ENCODE data around the gene TMCO4. TPM values are rescaled to one million over a fixed set of nuclear protein-coding genes. Genes with fewer than 3 reads are reported as not detected.
"Not testable (repeated sequence)": the region's sequence is repeated elsewhere in the genome, so short reads cannot be mapped to it uniquely, and the experiment has no call there.

The TMCO4 gene
- 24.3 TPM for total RNA-seq
- long read RNA-seq, transcript TMCO4-201 (16 exons, 2,974 nt): major isoform, 5 of 67 reads
- long read RNA-seq, partial matches to known transcripts: 4 of 67 reads
- long read RNA-seq, other reads (novel, unspliced or antisense): 58 of 67 reads

DNA sequence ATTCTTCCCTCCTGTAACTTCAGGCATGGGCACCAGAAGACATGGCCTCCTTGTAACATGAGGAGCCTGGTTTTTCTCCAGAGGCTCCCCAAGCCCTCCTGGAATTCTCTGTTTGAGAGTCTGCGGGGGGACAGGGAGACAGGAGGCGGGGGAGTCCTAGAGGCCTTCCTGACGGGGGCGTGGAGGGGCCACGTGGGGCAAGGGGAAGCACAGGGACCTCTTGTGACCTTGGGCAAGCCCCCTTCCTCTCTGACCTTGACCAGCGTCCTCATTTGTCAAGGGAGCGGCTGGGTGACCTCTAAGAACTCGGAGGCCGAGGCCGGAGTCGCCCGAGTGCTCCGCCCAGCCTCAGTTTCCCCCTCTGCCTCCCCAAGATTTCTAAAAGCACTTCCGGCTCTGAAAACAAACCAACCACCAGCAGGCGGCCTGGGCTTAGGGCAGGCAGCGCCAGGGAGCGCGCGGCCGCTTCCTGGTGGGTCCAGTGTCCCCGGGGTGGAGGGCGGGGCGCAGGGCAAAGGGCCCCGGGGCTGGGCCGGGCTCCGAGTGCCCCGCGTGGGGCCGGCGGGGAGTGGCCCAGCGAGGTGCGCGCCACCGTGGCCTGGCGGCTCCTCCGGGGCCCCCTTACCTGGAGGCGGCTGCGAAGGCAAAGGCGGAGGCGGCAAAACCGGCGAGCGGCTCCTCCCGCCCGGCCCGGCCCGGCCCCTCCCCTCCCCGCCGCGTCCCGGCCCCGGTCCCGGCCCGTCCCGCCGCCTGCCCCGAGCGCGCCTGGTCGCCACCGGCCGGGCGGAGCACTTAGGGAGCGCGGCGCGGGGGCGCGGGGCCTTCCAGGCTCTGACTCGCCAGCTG lies at the start of gene TMCO4:
Gene TMCO4, minus strand, starts transcription at position 687 of the 846 bp plus-strand sequence. CDS start 19,158 bp downstream, outside the sequence.
- Histone ChIP-seq H3K9me3 (no peaks in the 10 kb centered on the region), H3K27ac (peak within 1 kb of the TSS; percentile 86), H3K4me1 (peaks cover 5% of the 10 kb centered on the region), H3K36me3 (no peaks in the 10 kb centered on the region), H3K4me3 (peak within 1 kb of the TSS; percentile 79), H3K27me3 (no peaks in the 10 kb centered on the region)
- TF ChIP-seq, protein P1, sequence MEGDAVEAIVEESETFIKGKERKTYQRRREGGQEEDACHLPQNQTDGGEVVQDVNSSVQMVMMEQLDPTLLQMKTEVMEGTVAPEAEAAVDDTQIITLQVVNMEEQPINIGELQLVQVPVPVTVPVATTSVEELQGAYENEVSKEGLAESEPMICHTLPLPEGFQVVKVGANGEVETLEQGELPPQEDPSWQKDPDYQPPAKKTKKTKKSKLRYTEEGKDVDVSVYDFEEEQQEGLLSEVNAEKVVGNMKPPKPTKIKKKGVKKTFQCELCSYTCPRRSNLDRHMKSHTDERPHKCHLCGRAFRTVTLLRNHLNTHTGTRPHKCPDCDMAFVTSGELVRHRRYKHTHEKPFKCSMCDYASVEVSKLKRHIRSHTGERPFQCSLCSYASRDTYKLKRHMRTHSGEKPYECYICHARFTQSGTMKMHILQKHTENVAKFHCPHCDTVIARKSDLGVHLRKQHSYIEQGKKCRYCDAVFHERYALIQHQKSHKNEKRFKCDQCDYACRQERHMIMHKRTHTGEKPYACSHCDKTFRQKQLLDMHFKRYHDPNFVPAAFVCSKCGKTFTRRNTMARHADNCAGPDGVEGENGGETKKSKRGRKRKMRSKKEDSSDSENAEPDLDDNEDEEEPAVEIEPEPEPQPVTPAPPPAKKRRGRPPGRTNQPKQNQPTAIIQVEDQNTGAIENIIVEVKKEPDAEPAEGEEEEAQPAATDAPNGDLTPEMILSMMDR (IDR thresholded peaks at IDR 0.05): peak; percentile 32
- peak; percentile 93 for ATAC-seq
- intact Hi-C loops (cut with DNase I): no loop called here
- peak; percentile 90 for DNase-seq

DNA sequence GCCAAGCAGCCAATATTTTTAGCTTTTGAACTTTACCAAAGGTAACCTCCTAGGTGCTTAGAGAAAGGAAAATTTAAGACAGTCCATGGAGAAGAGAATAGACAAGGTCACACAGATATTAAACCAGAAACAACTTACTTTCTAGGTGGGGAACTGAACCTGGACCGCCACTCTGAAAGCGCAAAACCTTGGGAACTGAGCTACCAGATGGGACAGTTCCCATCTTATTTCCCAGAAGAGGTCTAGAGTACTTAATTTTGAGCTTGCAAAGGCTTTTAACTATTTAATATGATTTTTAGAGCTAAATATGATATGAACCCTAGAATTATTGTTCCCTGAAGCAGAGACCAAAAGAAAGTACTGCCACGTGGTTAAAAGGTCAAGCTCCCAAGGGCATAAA lies 49.6 kb upstream of the TMCO4 start:
- H3K27me3 ChIP-seq; H3K4me1 ChIP-seq; H3K9me3 ChIP-seq; ATAC-seq; intact Hi-C loops (cut with DNase I); H3K36me3 ChIP-seq; H3K4me3 ChIP-seq; DNase-seq; H3K27ac ChIP-seq: not testable (repeated sequence)

DNA sequence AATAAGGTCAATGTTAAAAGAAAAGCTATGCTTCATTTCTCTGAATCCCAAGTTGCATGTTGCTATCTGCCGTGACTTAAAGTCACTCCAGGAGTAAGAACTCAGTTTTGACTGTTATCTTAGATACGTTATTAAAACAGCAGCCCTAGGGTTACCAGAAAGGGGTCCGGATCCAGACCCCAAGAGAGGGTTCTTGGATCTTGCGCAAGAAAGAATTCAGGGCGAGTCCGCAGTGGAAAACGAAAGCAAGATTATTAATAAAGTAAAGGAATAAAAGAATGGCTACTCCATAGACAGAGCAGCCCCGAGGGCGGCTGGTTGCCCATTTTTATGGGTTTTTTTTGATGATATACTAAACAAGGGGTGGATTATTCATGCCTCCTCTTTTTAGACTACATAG lies 47.6 kb upstream of the TMCO4 start:
- H3K36me3 ChIP-seq; H3K9me3 ChIP-seq; H3K4me3 ChIP-seq; H3K27me3 ChIP-seq; H3K4me1 ChIP-seq; ATAC-seq; DNase-seq; H3K27ac ChIP-seq; intact Hi-C loops (cut with DNase I): not testable (repeated sequence)

DNA sequence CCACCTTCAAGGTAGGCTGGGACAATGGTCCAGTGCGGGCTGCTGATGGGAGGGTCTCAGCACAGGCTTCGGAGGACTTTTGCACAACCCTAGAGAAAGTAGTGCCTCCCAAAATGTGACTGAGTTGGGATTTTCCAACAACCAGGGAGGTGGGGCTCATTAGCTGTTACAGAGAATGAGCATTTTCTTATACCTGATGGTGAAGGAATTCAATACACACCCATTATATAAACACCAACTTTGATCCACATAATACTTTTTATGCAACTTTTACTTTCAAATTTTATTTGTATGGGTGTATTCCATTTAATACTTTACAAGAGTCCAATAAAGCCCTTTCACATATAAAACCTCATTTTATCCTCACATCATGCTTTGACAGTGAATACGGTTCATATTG lies 46.6 kb upstream of the TMCO4 start:
- no peaks in the 10 kb centered on the region for H3K4me1 ChIP-seq
- intact Hi-C loops (cut with DNase I): no loop called here
- no peak overlapping the region for H3K27ac ChIP-seq
- no peaks in the 10 kb centered on the region for H3K9me3 ChIP-seq
- ATAC-seq: no peak
- no peak overlapping the region for H3K4me3 ChIP-seq
- no peak for DNase-seq
- no peaks in the 10 kb centered on the region for H3K27me3 ChIP-seq
- H3K36me3 ChIP-seq: no peaks in the 10 kb centered on the region
- TF ChIP-seq, protein P1 (IDR thresholded peaks at IDR 0.05): no peak

DNA sequence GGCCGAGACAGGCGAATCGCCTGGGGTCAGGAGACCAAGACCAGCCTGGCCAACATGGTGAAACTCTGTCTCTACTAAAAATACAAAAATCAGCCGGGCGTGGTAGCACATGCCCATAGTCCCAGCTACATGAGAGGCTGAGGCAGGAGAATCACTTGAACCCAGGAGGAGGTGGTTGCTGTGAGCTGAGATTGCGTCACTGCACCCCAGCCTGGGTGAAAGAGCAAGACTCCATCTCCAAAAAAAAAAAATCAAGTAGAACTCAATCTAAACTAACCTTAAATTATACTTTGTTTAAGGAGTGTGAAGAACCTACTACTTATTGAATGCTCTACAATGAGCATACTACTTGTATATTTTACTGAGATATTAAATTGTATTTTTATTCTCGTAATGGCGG lies 45.8 kb upstream of the TMCO4 start:
- Histone ChIP-seq H3K9me3 (no peaks in the 10 kb centered on the region), H3K4me3 (no peak overlapping the region), H3K27ac (no peak overlapping the region), H3K36me3 (no peaks in the 10 kb centered on the region), H3K4me1 (no peaks in the 10 kb centered on the region), H3K27me3 (no peaks in the 10 kb centered on the region)
- TF ChIP-seq, protein P1 (IDR thresholded peaks at IDR 0.05): no peak
- DNase-seq (no peak), ATAC-seq (no peak)
- intact Hi-C loops (cut with DNase I): no loop called here

DNA sequence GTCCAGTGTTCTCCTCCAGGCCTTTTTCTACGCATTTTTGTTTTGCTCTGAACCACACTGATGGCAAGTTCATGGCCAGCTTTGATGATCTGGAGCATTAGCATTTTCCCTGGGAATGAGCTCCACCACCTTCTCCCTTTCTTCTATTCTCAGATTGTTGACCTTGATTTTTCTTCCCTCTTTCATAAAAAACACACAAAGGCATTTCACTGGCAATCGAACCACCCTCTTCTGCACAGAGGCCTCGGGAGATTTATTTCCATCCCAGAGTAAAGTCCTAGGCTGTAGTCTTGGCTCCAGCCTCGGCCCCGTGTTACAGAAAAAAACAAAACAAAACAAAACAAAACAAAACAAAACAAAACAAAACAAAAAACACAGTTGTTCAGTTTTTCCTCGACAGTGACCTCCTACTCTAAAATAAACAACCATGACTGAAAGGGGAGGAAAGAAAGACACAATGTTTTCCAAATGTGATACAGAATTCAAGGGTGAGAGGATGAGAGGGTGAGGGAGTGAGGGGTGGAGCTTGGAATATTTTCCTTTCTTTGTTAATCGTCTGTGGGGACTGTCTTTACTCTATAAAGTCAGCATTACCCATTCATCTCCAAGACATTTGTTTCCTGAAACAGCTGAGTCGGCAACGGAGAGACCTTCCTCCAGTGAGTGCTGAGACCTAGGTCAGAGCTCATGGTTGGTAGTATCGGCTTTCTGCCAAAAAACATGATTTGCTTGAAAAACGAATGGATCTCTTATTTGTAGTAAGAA lies 45.2 kb upstream of the TMCO4 start:
- Histone ChIP-seq H3K27me3 (no peaks in the 10 kb centered on the region), H3K4me3 (no peak overlapping the region), H3K4me1 (no peaks in the 10 kb centered on the region), H3K27ac (no peak overlapping the region), H3K9me3 (no peaks in the 10 kb centered on the region), H3K36me3 (no peaks in the 10 kb centered on the region)
- TF ChIP-seq, protein P1 (IDR thresholded peaks at IDR 0.05): no peak
- DNase-seq (no peak), ATAC-seq (no peak)
- intact Hi-C loops (cut with DNase I): no loop called here
